H1 (cell line): Measurements from ENCODE around the gene CCDC107. TPM values are rescaled to one million over a fixed set of nuclear protein-coding genes. Genes with fewer than 3 reads are reported as not detected.

Experiments used
- CTCF ChIA-PET: fragments of 300-600 bp; sonication (Branson Sonifier 250); formaldehyde crosslinking; loops from one replicate; lab custom pipeline; 2021; ENCODE audit not compliant: partially characterized antibody; lab: Charles Lee
- POLR2A ChIA-PET: fragments of 300-600 bp; sonication (Branson Sonifier 250); formaldehyde crosslinking; loops from one replicate; lab custom pipeline; 2021; ENCODE audit warnings: inconsistent platforms; ENCODE audit not compliant: partially characterized antibody; lab: Charles Lee
- DNase-seq, 2 experiments: peaks; one replicate each; pipeline versions ENCODE4 v3.0.0 to v3.0.0-alpha.2; 2010 to 2022; ENCODE audit warnings: low spot score in 2 of 2, low read depth in 1 of 2, mixed read lengths in 1 of 2
- FAIRE-seq: peaks from 2 replicates; lab custom pipeline; 2011; peaks lifted over from hg19 to GRCh38; lab: Jason Lieb, UNC
- H2AFZ ChIP-seq: 2 replicates; pipeline ENCODE4 v1.8.1; 2012; ENCODE audit warnings: low read length, inconsistent platforms
- H2AK5ac ChIP-seq: 2 replicates; pipeline ENCODE4 v1.6.1; 2013; ENCODE audit warnings: low read depth, low read length
- H2BK120ac ChIP-seq: replicated peaks from 2 replicates; pipeline ENCODE3; 2013; ENCODE audit warnings: low read depth, low read length, inconsistent platforms
- H2BK12ac ChIP-seq: 2 replicates; pipeline ENCODE4 v1.6.1; 2013; ENCODE audit warnings: low read depth, low read length
- H2BK15ac ChIP-seq: 2 replicates; pipeline ENCODE4 v1.6.1; 2013; ENCODE audit warnings: low read length
- H2BK20ac ChIP-seq: 2 replicates; pipeline ENCODE4 v1.6.1; 2013; ENCODE audit warnings: low read length
- H2BK5ac ChIP-seq: 2 replicates; pipeline ENCODE4 v1.6.1; 2013; ENCODE audit warnings: low read depth, low read length
- H3K14ac ChIP-seq: 2 replicates; pipeline ENCODE4 v1.6.1; 2013; ENCODE audit warnings: inconsistent platforms; ENCODE audit not compliant: insufficient read length
- H3K18ac ChIP-seq: 2 replicates; pipeline ENCODE4 v1.6.1; 2013; ENCODE audit warnings: low read length; ENCODE audit errors: extremely low read depth
- H3K23ac ChIP-seq: 2 replicates; pipeline ENCODE4 v1.6.1; 2013; ENCODE audit warnings: inconsistent platforms; ENCODE audit not compliant: insufficient read length
- H3K23me2 ChIP-seq: 2 replicates; pipeline ENCODE4 v1.6.1; 2013; ENCODE audit warnings: low read depth, low read length
- H3K27ac ChIP-seq: 2 replicates; pipeline ENCODE4 v1.6.1; 2011; ENCODE audit warnings: low read depth, low read length, inconsistent platforms
- H3K27me3 ChIP-seq, 4 experiments: replicated peaks in 1 of 4; 1 replicate in 1 of 4; 2 replicates in 3 of 4; pipeline versions ENCODE4 v1.6.1 to v1.8.1; 2011 to 2013; ENCODE audit warnings: low read length in 3 of 4, mild to moderate bottlenecking in 3 of 4, inconsistent platforms in 2 of 4, mixed read lengths in 2 of 4, moderate library complexity in 1 of 4; ENCODE audit not compliant: control insufficient read depth in 3 of 4, insufficient read depth in 3 of 4; ENCODE audit errors: extremely low read depth in 1 of 4
- H3K36me3 ChIP-seq, 4 experiments: 2 replicates each; pipeline versions ENCODE4 v1.6.1 to v1.8.1; 2011 to 2013; ENCODE audit warnings: mild to moderate bottlenecking in 4 of 4, low read length in 3 of 4, moderate library complexity in 2 of 4, control low read depth in 1 of 4, inconsistent platforms in 1 of 4; ENCODE audit not compliant: insufficient read depth in 4 of 4, control insufficient read depth in 2 of 4
- H3K4ac ChIP-seq: replicated peaks from 2 replicates; pipeline ENCODE3; 2013; ENCODE audit warnings: low read length, low read depth, mixed read lengths, inconsistent platforms; ENCODE audit not compliant: insufficient read length
- H3K4me1 ChIP-seq, 4 experiments: replicated peaks in 1 of 4; 1 replicate in 1 of 4; 2 replicates in 3 of 4; pipeline versions ENCODE4 v1.6.1 to v1.8.1; 2011 to 2013; ENCODE audit warnings: low read length in 3 of 4, inconsistent platforms in 2 of 4, mixed read lengths in 1 of 4; ENCODE audit not compliant: insufficient read depth in 4 of 4, control insufficient read depth in 3 of 4
- H3K4me2 ChIP-seq, 2 experiments: 2 replicates each; pipeline versions ENCODE4 v1.6.1 to v1.8.1; 2011 to 2013; ENCODE audit warnings: low read depth in 2 of 2, low read length in 2 of 2, control low read depth in 1 of 2, inconsistent platforms in 1 of 2, mild to moderate bottlenecking in 1 of 2; ENCODE audit not compliant: insufficient read depth in 1 of 2
- H3K4me3 ChIP-seq, 4 experiments: fragments of 200-600, 300-600 bp in 1 of 4; sonication (generic), shearing (Covaris generic), sonication (Bioruptor Twin) in 1 of 4; 2 replicates each; pipeline versions ENCODE4 v1.5.1 to v1.8.1; 2011 to 2016; ENCODE audit warnings: low read length in 4 of 4, low read depth in 3 of 4, control low read depth in 2 of 4, inconsistent platforms in 2 of 4, mild to moderate bottlenecking in 2 of 4, mixed read lengths in 1 of 4, moderate library complexity in 1 of 4; ENCODE audit not compliant: insufficient read depth in 2 of 4; ENCODE audit errors: extremely low read depth in 1 of 4
- H3K56ac ChIP-seq: replicated peaks from 2 replicates; pipeline ENCODE3; 2013; ENCODE audit warnings: low read depth, mild to moderate bottlenecking, mixed read lengths, low read length, inconsistent platforms; ENCODE audit not compliant: insufficient read length
- H3K79me1 ChIP-seq: 2 replicates; pipeline ENCODE4 v1.6.1; 2013; ENCODE audit warnings: low read depth, low read length, control low read depth
- H3K79me2 ChIP-seq, 2 experiments: 2 replicates each; pipeline versions ENCODE4 v1.6.1 to v1.8.1; 2012 to 2013; ENCODE audit warnings: low read length in 2 of 2, mild to moderate bottlenecking in 2 of 2, inconsistent platforms in 1 of 2; ENCODE audit not compliant: insufficient read depth in 2 of 2, control insufficient read depth in 1 of 2
- H3K9ac ChIP-seq, 4 experiments: replicated peaks in 1 of 4; 1 replicate in 1 of 4; 2 replicates in 3 of 4; pipeline versions ENCODE4 v1.6.1 to v1.8.1; 2011 to 2013; ENCODE audit warnings: low read depth in 3 of 4, low read length in 3 of 4, control low read depth in 2 of 4, mild to moderate bottlenecking in 2 of 4, moderate library complexity in 2 of 4, inconsistent platforms in 1 of 4; ENCODE audit errors: extremely low read depth in 1 of 4
- H3K9me3 ChIP-seq, 2 experiments: 2 replicates each; pipeline versions ENCODE4 v1.6.1 to v1.8.1; 2012 to 2013; ENCODE audit warnings: mild to moderate bottlenecking in 2 of 2, moderate library complexity in 2 of 2, control low read depth in 1 of 2, inconsistent platforms in 1 of 2, low read depth in 1 of 2, low read length in 1 of 2, mixed read lengths in 1 of 2; ENCODE audit not compliant: insufficient read depth in 2 of 2
- H4K20me1 ChIP-seq, 2 experiments: replicated peaks in 1 of 2; 2 replicates each; pipeline versions ENCODE3 to v1.8.1; 2011 to 2013; ENCODE audit warnings: inconsistent platforms in 2 of 2, low read length in 2 of 2, mild to moderate bottlenecking in 1 of 2; ENCODE audit not compliant: insufficient read depth in 2 of 2, control insufficient read depth in 1 of 2
- H4K5ac ChIP-seq: 2 replicates; pipeline ENCODE4 v1.6.1; 2013; ENCODE audit warnings: low read length, low read depth, mixed read lengths, inconsistent platforms; ENCODE audit not compliant: insufficient read length
- H4K8ac ChIP-seq: 2 replicates; pipeline ENCODE4 v1.8.0; 2013; ENCODE audit warnings: mild to moderate bottlenecking, moderate library complexity, low read length, inconsistent platforms; ENCODE audit not compliant: insufficient read depth; ENCODE audit errors: extremely low read depth
- H4K91ac ChIP-seq: replicated peaks from 2 replicates; pipeline ENCODE3; 2013; ENCODE audit warnings: low read length, mixed read lengths, inconsistent platforms; ENCODE audit not compliant: insufficient read length
- BRCA1 ChIP-seq: IDR thresholded peaks from 2 replicates; pipeline ENCODE4 v1.6.1; 2012; ENCODE audit warnings: low read depth, low read length, improper control_type of control experiment
- CHD2 ChIP-seq: IDR thresholded peaks from 2 replicates; pipeline ENCODE4 v1.6.1; 2012; ENCODE audit warnings: low read length, improper control_type of control experiment
- CTBP2 ChIP-seq: IDR thresholded peaks from 2 replicates; pipeline ENCODE4 v1.7.0; 2011; ENCODE audit warnings: borderline replicate concordance, mild to moderate bottlenecking, moderate library complexity, mixed read lengths, low read length; ENCODE audit not compliant: insufficient read depth, insufficient read length
- EGR1 ChIP-seq: IDR thresholded peaks from 2 replicates; pipeline ENCODE4 v1.6.1; 2011; ENCODE audit warnings: low read depth, low read length, borderline replicate concordance
- GTF2F1 ChIP-seq: IDR thresholded peaks from 2 replicates; pipeline ENCODE4 v1.6.1; 2012; ENCODE audit warnings: low read depth, low read length, improper control_type of control experiment, borderline replicate concordance
- JUND ChIP-seq: IDR thresholded peaks from 2 replicates; pipeline ENCODE4 v1.6.1; 2011; ENCODE audit warnings: mild to moderate bottlenecking, improper control_type of control experiment, low read length
- POLR2AphosphoS5 ChIP-seq: IDR thresholded peaks from 2 replicates; pipeline ENCODE4 v1.6.1; 2011; ENCODE audit warnings: low read depth, low read length
- RFX5 ChIP-seq: IDR thresholded peaks from 2 replicates; pipeline ENCODE4 v1.6.1; 2011; ENCODE audit warnings: low read depth, low read length, improper control_type of control experiment, borderline replicate concordance
- RNF2 ChIP-seq: fragments of 200-900, 300-1000 bp; sonication (generic); IDR thresholded peaks from 2 replicates; pipeline ENCODE4 v1.7.1; 2016; ENCODE audit warnings: borderline replicate concordance, low read depth, mild to moderate bottlenecking, antibody characterized with exemption, low read length; ENCODE audit not compliant: poor library complexity, severe bottlenecking; ENCODE audit errors: missing control alignments
- SIRT6 ChIP-seq: IDR thresholded peaks from one replicate; pipeline ENCODE4 v1.7.1; 2012; ENCODE audit warnings: low read length, inconsistent platforms
- TAF1 ChIP-seq: IDR thresholded peaks from 2 replicates; pipeline ENCODE4 v1.6.1; 2011; ENCODE audit warnings: mild to moderate bottlenecking, low read depth, low read length
- TEAD4 ChIP-seq: IDR thresholded peaks from 2 replicates; pipeline ENCODE4 v1.6.1; 2012; ENCODE audit warnings: low read depth, low read length, inconsistent platforms, mixed read lengths
- WGBS, 2 experiments: shearing (Covaris generic) in 1 of 2; methylation state at CpG; one replicate each; pipeline versions ENCODE4 v1.1.6 to v1.1.7; 2013 to 2015; ENCODE audit warnings: low lambda C conversion rate in 2 of 2, mixed read lengths in 2 of 2, inconsistent platforms in 1 of 2, low coverage in 1 of 2, missing lambda C conversion rate in 1 of 2; ENCODE audit not compliant: insufficient replicate concordance in 2 of 2, insufficient coverage in 1 of 2, insufficient read length in 1 of 2; ENCODE audit errors: extremely low coverage in 1 of 2, missing lambda C conversion rate in 1 of 2; 5-methylcytosine and 5-hydroxymethylcytosine counted together
- polyA plus RNA-seq, 7 experiments: library from polyadenylated mRNA; depleted of rRNA in 3 of 7; stranded (reverse) in 5 of 7; unstranded in 2 of 7; fragments of >200 nt in 5 of 7; fragments of 200-250 nt in 2 of 7; gene quantifications; 1 replicate in 5 of 7; 2 replicates in 1 of 7; 4 replicates in 1 of 7; pipeline versions ENCODE4 v1.2.1 to v1.2.3, GENCODE V29; 2011 to 2013; ENCODE audit warnings: missing spikeins in 2 of 7, mixed read lengths in 2 of 7
- total RNA-seq: library from RNA; stranded (reverse); fragmentation: NEBNext Ultra II Directional; extraction: Animal tissue kit (Norgen Biotek cat#: 25700); gene quantifications from 2 replicates; pipeline ENCODE4 v1.2.1, GENCODE V29; 2021

The CCDC107 gene
- total and polyA plus RNA-seq, 2 of the 8 experiments (the other 6 are each of a cell fraction or from before 2014, with no cell fraction given) = 8.2 to 9.0 TPM

DNA sequence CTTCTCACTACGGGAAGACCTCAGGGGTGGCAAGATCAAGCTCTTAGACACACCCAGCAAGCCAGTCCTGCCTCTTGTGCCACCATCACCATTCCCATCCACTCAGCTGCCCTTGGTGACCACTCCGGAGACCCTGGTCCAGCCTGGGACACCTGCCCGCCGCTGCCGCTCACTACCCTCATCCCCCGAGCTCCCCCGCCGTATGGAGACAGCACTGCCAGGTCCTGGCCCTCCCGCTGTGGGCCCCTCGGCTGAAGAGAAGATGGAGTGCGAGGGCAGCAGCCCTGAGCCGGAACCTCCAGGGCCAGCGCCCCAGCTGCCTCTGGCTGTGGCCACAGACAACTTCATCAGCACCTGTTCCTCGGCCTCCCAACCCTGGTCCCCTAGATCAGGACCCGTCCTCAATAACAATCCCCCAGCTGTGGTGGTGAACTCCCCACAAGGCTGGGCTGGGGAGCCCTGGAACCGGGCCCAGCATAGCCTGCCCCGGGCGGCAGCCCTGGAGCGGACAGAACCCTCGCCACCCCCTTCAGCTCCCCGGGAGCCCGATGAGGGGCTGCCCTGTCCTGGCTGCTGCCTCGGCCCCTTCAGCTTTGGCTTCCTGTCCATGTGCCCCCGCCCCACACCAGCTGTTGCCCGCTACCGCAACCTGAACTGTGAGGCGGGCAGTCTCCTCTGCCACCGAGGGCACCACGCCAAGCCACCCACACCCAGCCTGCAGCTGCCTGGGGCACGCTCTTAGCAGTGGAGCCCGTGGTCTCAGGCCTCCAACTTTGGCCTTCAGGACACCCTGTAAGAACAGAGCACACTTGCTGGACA lies 48.9 kb upstream of the CCDC107 start:
- CTCF ChIA-PET = interaction anchor here (0.7 to 6.1 kb wide), 11 partner anchors 11 to 1133 kb away, joined by 3 to 47 read pairs (median 5); partner anchors contain the start of genes ARHGEF39, CCDC107 and RMRP
- Histone ChIP-seq H2BK15ac (no peak overlapping the region), H3K14ac (no peak overlapping the region), H2BK20ac (no peak overlapping the region), H4K20me1 (peaks cover 0 to 15% of the 10 kb centered on the region in 2 experiments), H3K23ac (no peak overlapping the region), H2BK5ac (no peak overlapping the region), H3K18ac (no peak overlapping the region), H2BK12ac (no peak overlapping the region), H3K79me1 (no peaks in the 10 kb centered on the region), H3K27ac (no peak overlapping the region), H4K91ac (no peak overlapping the region), H4K5ac (no peak overlapping the region), H3K36me3 (peaks cover 3 to 12% (median 9%) of the 10 kb centered on the region in 4 experiments; a peak in 5 of 8 replicates), H2BK120ac (no peak overlapping the region), H2AFZ (no peak overlapping the region), H4K8ac (no peak overlapping the region), H3K9me3 (no peaks in the 10 kb centered on the region), H3K79me2 (peaks cover 0 to 2% of the 10 kb centered on the region in 2 experiments; a peak in 1 of 4 replicates), H3K4me3 (no peak overlapping the region), H3K4me1 (peaks cover 0 to 3% (median under 1%) of the 10 kb centered on the region in 4 experiments; a peak in 3 of 7 replicates), H3K27me3 (no peaks in the 10 kb centered on the region), H2AK5ac (no peak overlapping the region), H3K23me2 (peaks cover 12% of the 10 kb centered on the region), H3K4ac (no peak overlapping the region), H3K56ac (no peak overlapping the region), H3K4me2 (no peak overlapping the region), H3K9ac (no peak overlapping the region)
- FAIRE-seq (no peak), DNase-seq (no peak)
- WGBS, 2 experiments = 86% methylated on average over 28 of the region's 31 CpGs; no CpG with 5 or more reads in 1 of the 2 experiments
- TF ChIP-seq RFX5 (no peak), POLR2AphosphoS5 (no peak), JUND (no peak), CTBP2 (no peak), CHD2 (no peak), RNF2 (no peak), TEAD4 (no peak), TAF1 (no peak), SIRT6 (no peak), BRCA1 (no peak), GTF2F1 (no peak), EGR1 (no peak)
- POLR2A ChIA-PET = interaction anchor here (1.0 kb wide), 1 partner anchor 72 kb away, joined by 3 read pairs; no protein-coding TSS in a partner anchor
